IMR-90 (cell line): Measurements from ENCODE around the gene LAMA5. TPM values are rescaled to one million over a fixed set of nuclear protein-coding genes. Genes with fewer than 3 reads are reported as not detected.

ENCODE experiments used
- CHD1 ChIP-seq: IDR thresholded peaks from 2 replicates; pipeline ENCODE4 v1.6.1; 2012; ENCODE audit warnings: low read depth, low read length, improper control_type of control experiment
- MAZ ChIP-seq: IDR thresholded peaks from 2 replicates; pipeline ENCODE4 v1.6.1; 2012; ENCODE audit warnings: low read depth, mild to moderate bottlenecking, low read length, improper control_type of control experiment, moderate library complexity, borderline replicate concordance
- POLR2A ChIP-seq: IDR thresholded peaks from 2 replicates; pipeline ENCODE4 v1.6.1; 2012; ENCODE audit warnings: mild to moderate bottlenecking, low read depth, low read length
- SMC3 ChIP-seq: fragments of 150-350 bp; IDR thresholded peaks from 2 replicates; pipeline ENCODE4 v1.6.1; 2016; ENCODE audit warnings: low read depth, mild to moderate bottlenecking, antibody characterized with exemption, low read length, moderate library complexity
- polyA plus RNA-seq, 3 experiments: library from polyadenylated mRNA; depleted of rRNA; stranded (reverse); fragments of >200 nt; gene quantifications; 2 replicates each; pipeline ENCODE4 v1.2.3, GENCODE V29; 2012; ENCODE audit warnings: low replicate concordance in 1 of 3
- total RNA-seq: library from RNA; depleted of rRNA; stranded (reverse); fragments of >200 nt; gene quantifications from 2 replicates; pipeline ENCODE4 v1.2.3, GENCODE V29; 2012
- TF ChIP-seq, protein P1 (sequence below): conservative IDR thresholded peaks from 2 replicates; pipeline ENCODE4 v1.5.1; 2012; ENCODE audit warnings: mild to moderate bottlenecking, low read depth, low read length, improper control_type of control experiment

The LAMA5 gene
- total and polyA plus RNA-seq, 2 of the 4 experiments (the other 2 are of a cell fraction) = 0.90 to 7.3 TPM

DNA sequence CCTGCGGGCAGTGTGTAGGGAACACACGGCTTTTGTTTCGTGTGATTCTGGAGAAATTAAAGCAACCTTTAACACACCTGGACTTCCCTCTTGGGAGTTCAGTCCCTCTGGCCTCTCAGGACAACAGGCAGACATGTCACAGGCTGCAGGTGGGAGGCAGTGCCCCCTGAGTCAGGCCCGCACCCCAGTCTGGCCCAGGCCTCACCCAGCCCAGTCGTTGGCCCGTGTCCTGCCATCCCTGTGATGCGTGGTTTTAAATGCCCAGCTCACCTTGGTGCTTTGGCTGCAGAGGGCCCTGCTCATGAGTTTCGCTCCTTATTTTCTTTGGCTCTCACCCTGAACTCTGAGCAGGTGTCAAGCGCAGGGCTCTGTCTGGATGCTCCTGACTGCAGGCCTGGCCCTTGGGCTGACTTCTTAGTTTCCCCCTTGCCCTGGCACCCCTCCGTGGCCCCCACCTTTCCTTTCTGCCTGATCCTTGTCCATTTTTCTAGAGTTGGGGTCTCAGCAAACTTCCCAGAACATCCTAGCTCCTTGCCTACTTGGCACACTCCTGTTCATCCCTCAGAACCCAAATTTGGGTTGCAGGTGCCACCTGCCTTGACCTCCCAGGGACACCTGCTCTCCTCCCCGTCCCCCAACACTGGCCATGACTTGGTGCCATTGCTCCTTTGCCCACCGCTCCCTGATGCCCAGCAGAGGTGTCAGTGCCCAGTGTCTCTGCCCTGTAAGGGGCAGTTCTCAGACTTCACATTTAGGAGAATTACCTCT lies 42.2 kb upstream of the LAMA5 start (continued):
- TF ChIP-seq, protein P1, sequence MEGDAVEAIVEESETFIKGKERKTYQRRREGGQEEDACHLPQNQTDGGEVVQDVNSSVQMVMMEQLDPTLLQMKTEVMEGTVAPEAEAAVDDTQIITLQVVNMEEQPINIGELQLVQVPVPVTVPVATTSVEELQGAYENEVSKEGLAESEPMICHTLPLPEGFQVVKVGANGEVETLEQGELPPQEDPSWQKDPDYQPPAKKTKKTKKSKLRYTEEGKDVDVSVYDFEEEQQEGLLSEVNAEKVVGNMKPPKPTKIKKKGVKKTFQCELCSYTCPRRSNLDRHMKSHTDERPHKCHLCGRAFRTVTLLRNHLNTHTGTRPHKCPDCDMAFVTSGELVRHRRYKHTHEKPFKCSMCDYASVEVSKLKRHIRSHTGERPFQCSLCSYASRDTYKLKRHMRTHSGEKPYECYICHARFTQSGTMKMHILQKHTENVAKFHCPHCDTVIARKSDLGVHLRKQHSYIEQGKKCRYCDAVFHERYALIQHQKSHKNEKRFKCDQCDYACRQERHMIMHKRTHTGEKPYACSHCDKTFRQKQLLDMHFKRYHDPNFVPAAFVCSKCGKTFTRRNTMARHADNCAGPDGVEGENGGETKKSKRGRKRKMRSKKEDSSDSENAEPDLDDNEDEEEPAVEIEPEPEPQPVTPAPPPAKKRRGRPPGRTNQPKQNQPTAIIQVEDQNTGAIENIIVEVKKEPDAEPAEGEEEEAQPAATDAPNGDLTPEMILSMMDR = no peak
- TF ChIP-seq SMC3 (no peak), POLR2A (no peak), CHD1 (no peak), MAZ (no peak)
